Choroid plexus epithelial cell (primary cell): Measurements from ENCODE around the gene GPT2.
"Not testable (repeated sequence)": the region's sequence is repeated elsewhere in the genome, so short reads cannot be mapped to it uniquely, and the experiment has no call there.

Experiments
- DNase-seq: peaks from one replicate; pipeline ENCODE4 v3.0.0-alpha.2; 2010; ENCODE audit warnings: low read depth
- H3K4me3 ChIP-seq: 2 replicates; pipeline ENCODE4 v1.5.1; 2011; ENCODE audit warnings: low read depth, mild to moderate bottlenecking, control low read depth, low read length, moderate library complexity
- TF ChIP-seq, protein P1 (sequence below): conservative IDR thresholded peaks from 2 replicates; pipeline ENCODE4 v1.5.1; 2011; ENCODE audit warnings: low read depth, mild to moderate bottlenecking, control low read depth, inconsistent platforms, low read length, moderate library complexity

Gene GPT2

DNA sequence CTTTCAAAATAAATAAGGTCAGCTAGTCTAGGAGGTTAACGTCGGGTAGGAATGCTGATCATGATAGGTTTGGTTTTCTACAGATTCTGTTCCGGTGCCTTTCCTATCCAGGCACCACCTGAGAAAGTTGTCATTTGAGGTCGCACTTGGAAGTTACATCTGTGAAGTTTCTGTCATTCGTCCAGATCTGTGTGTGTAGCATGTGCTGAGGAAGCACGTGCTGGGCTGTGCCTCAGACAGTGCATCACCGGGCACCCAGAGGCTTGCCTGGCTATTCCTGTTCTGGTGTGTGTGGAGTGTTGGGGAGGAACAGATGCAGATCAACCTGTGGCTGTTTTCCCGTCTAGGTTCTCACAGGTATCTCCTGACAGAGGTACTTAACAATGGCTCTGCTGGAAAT lies 46.7 kb downstream of the GPT2 start:
- H3K4me3 ChIP-seq, result no peak overlapping the region
- TF ChIP-seq, protein P1, sequence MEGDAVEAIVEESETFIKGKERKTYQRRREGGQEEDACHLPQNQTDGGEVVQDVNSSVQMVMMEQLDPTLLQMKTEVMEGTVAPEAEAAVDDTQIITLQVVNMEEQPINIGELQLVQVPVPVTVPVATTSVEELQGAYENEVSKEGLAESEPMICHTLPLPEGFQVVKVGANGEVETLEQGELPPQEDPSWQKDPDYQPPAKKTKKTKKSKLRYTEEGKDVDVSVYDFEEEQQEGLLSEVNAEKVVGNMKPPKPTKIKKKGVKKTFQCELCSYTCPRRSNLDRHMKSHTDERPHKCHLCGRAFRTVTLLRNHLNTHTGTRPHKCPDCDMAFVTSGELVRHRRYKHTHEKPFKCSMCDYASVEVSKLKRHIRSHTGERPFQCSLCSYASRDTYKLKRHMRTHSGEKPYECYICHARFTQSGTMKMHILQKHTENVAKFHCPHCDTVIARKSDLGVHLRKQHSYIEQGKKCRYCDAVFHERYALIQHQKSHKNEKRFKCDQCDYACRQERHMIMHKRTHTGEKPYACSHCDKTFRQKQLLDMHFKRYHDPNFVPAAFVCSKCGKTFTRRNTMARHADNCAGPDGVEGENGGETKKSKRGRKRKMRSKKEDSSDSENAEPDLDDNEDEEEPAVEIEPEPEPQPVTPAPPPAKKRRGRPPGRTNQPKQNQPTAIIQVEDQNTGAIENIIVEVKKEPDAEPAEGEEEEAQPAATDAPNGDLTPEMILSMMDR, result no peak
- no peak for DNase-seq

DNA sequence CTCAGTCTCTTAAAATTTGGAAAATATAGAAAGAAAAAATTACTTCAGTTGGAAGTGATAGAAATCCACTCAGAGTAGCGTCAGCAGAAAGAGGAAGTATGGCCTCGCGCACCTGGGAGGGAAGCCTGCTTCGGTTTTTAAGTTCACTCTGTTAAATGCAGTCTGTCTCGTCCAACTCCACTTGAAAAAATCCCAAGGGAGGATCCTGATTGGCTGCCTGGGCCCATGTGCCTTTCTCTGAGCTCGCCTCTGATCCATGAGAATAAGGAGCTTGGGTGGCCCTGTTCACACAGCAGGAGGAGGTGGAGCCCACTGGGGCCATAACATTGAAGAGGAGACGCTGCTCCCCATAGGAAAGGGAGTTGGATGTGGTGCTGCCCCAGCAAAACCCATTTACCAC lies 48.6 kb downstream of the GPT2 start:
- H3K4me3 ChIP-seq, result no peak overlapping the region
- DNase-seq, result no peak
- TF ChIP-seq, protein P1, result no peak

DNA sequence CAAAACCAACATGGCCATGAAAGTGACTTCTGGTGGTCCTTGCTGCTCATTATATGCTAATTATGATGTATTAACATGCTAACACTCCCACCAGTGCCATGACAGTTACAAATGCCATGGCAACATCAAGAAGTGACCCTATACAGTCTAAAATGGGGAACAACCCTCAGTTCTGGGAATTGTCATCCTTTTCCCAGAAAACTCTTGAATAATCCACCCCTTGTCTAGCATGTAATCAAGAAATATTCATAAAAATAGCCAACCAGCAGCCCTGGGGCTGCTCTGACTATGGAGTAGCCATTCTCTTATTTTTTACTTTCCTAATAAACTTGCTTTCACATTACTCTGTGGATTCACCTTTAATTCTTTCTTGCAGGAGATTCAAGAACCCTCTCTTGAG lies 53.4 kb downstream of the GPT2 start:
- TF ChIP-seq, protein P1, result no peak
- DNase-seq, result no peak
- no peak overlapping the region for H3K4me3 ChIP-seq

DNA sequence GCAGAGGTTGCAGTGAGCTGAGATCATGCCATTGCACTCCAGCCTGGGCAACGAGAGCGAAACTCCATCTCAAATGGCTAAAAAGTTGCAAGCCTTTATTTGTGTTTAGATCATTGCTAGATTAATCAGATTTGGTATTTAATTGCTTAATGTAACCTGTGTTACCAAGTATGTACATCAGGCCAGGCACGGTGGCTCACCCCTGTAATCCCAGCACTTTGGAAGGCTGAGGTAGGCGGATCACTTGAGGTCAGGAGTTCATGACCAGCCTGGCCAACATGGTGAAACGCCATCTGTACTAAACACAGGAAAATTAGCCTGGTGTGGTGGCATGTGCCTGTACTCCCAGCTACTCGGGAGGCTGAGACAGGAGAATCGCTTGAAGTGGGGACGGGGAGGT lies 60.6 kb downstream of the GPT2 start:
- H3K4me3 ChIP-seq, DNase-seq: not testable (repeated sequence)

DNA sequence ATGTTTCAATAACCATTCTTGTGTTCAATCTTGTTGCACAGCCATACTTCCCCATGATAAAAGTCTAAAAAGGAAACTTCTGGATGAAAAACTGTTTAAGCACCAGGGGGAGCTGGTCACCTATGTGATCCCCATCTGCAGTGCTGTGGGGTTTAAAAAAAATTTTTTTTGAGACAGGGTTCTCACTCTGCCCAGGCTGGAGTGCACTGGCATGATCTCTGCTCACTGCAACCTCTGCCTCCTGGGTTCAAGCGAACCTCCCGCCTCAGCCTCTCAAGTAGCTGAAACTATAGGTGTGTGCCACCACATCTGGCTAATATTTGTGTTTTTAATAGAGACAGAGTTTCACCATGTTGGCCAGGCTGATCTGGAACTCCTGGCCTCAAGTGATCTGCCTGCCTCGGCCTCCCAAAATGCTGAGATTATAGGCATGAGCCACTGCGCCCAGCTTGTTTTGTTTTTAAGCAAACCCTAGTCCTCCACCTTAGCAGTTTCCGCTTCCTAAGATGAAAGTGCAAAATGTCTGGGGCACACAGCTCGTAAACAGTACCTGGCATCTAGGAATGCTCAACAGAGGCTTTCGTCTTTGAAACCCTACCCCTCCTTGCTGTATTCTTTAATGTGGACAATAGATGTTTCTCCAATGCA lies 63.9 kb downstream of the GPT2 start:
- H3K4me3 ChIP-seq, result no peak overlapping the region
- TF ChIP-seq, protein P1, result peak; percentile 79
- peak; percentile 73 for DNase-seq

DNA sequence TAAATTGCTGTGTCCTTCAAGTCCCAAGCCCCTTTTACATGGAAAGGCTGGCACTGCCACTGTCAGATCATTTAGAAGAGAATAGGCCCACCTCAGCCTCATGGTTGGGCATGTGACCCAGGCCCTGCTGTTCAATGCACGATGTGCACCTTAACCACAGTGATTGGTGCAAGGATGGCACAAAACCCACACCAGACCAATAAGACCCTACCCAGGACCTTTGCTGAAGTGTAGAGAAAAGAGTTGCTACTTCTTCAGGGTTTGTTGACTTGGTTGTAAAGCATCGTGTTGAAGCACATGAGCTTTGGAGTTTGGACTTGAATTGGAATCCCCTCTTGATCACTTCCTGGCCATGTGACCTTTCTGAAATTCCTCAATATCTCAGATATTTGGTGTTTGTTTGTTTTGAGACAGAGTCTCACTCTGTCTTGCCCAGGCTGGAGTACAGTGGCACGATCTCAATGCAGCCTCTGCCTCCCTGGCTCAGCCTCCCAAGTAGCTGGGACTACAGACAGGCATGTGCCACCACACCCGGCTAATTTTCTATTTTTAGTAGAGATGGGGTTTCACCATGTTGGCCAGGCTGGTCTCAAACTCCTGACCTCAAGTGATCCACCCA lies 64.5 kb downstream of the GPT2 start:
- TF ChIP-seq, protein P1, result no peak
- H3K4me3 ChIP-seq, result no peak overlapping the region
- no peak for DNase-seq

DNA sequence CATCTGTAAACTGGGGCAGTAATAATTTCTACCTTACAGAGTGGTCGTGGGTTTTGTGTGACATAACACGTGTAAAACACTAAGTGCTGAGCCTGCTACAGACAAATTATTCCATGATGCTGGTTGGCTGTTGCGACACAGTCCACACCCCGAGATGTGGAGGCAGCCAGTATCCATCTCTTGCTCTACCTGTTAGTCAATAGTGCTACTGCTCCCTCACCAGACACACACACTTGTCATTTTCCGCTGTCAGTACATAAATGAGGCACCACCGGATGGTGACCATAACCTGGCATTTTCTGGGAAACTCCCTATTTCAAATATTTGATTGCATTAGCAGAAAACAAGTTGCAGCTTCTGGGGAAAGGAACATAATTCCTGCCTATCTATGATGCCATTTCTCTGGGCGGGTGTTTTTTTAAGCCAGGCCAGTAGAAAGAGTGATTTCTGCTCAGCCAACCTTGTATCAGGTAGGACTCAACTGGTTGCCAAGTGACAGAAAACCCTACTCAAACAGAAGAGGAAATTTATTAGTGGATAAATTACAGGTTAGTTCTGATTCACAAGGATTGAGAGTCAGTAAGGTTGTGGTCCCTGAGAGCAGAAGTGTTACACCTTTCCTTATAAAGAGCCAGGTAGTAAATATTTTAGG lies 65.2 kb downstream of the GPT2 start:
- H3K4me3 ChIP-seq, result no peak overlapping the region
- peak; percentile 16 for DNase-seq
- TF ChIP-seq, protein P1, result no peak
